CD14-positive monocyte (primary cell): Measurements from ENCODE around the gene CDC37L1. TPM values are rescaled to one million over a fixed set of nuclear protein-coding genes. Genes with fewer than 3 reads are reported as not detected.
A peak's percentile ranks its signal among the peaks of the same experiment; 100 is the strongest.

Experiments used
- DNase-seq, 3 donors: peaks; one replicate each; pipeline ENCODE4 v3.0.0-alpha.2; 2011 to 2022
- H2AFZ ChIP-seq: 2 replicates; pipeline ENCODE4 v1.6.0; 2012; ENCODE audit warnings: mild to moderate bottlenecking, low read depth, low read length, inconsistent platforms; ENCODE audit not compliant: insufficient read depth, poor library complexity, severe bottlenecking
- H3K27ac ChIP-seq, 2 donors: 1 replicate in 1 of 2; 2 replicates in 1 of 2; pipeline ENCODE4 v1.5.1; 2012 to 2013; ENCODE audit warnings: low read length in 2 of 2, control low read depth in 1 of 2, inconsistent platforms in 1 of 2, low read depth in 1 of 2, mild to moderate bottlenecking in 1 of 2
- H3K27me3 ChIP-seq, 2 donors: one replicate each; pipeline versions ENCODE4 v1.6.0 to v1.6.1; 2011 to 2013; ENCODE audit warnings: low read length in 2 of 2; ENCODE audit not compliant: control insufficient read depth in 2 of 2, insufficient read depth in 2 of 2
- H3K36me3 ChIP-seq, 2 donors: replicated peaks in 1 of 2; 1 replicate in 1 of 2; 2 replicates in 1 of 2; pipeline versions ENCODE4 v1.5.1 to v1.6.1; 2012 to 2013; ENCODE audit warnings: low read length in 2 of 2, control low read depth in 1 of 2, inconsistent platforms in 1 of 2, mild to moderate bottlenecking in 1 of 2; ENCODE audit not compliant: insufficient read depth in 2 of 2, control insufficient read depth in 1 of 2
- H3K4me1 ChIP-seq, 2 donors: 1 replicate in 1 of 2; 2 replicates in 1 of 2; pipeline versions ENCODE4 v1.5.1 to v1.6.1; 2012 to 2013; ENCODE audit warnings: low read length in 2 of 2, control low read depth in 1 of 2, inconsistent platforms in 1 of 2, mild to moderate bottlenecking in 1 of 2, moderate library complexity in 1 of 2; ENCODE audit not compliant: insufficient read depth in 2 of 2, control insufficient read depth in 1 of 2
- H3K4me2 ChIP-seq: replicated peaks from 2 replicates; pipeline ENCODE3; 2012; ENCODE audit warnings: low read length, moderate library complexity, mild to moderate bottlenecking; ENCODE audit not compliant: poor library complexity, severe bottlenecking; ENCODE audit errors: extremely low read depth
- H3K4me3 ChIP-seq, 3 experiments: fragments of 200-600 bp in 1 of 3; sonication (generic) in 1 of 3; replicated peaks in 1 of 3; 1 replicate in 2 of 3; 2 replicates in 1 of 3; pipeline ENCODE4 v1.5.1; 2011 to 2013; ENCODE audit warnings: low read length in 3 of 3, mild to moderate bottlenecking in 3 of 3, control low read depth in 2 of 3, low read depth in 2 of 3, inconsistent platforms in 1 of 3, moderate library complexity in 1 of 3
- H3K79me2 ChIP-seq: 2 replicates; pipeline ENCODE4 v1.6.0; 2012; ENCODE audit warnings: mild to moderate bottlenecking, control low read depth, inconsistent platforms, low read length, moderate library complexity; ENCODE audit not compliant: insufficient read depth
- H3K9ac ChIP-seq: 2 replicates; pipeline ENCODE4 v1.6.0; 2017; ENCODE audit warnings: low read length, mild to moderate bottlenecking; ENCODE audit not compliant: insufficient read depth, poor library complexity, severe bottlenecking
- H3K9me3 ChIP-seq, 2 donors: replicated peaks in 1 of 2; 1 replicate in 1 of 2; 2 replicates in 1 of 2; pipeline versions ENCODE4 v1.5.1 to v1.6.1; 2012 to 2013; ENCODE audit warnings: low read length in 2 of 2, control low read depth in 1 of 2; ENCODE audit not compliant: control insufficient read depth in 1 of 2, insufficient read depth in 1 of 2
- H4K20me1 ChIP-seq: 2 replicates; pipeline ENCODE4 v1.6.0; 2012; ENCODE audit warnings: mild to moderate bottlenecking, low read length, control low read depth, moderate library complexity; ENCODE audit not compliant: insufficient read depth
- H3K27ac Mint-ChIP-seq, 7 donors: one replicate each; pipeline ENCODE4 v1.8.0; 2020; ENCODE audit warnings: mild to moderate bottlenecking in 7 of 7, mixed read lengths in 7 of 7, moderate library complexity in 6 of 7, inconsistent platforms in 2 of 7
- H3K27me3 Mint-ChIP-seq, 3 donors: one replicate each; pipeline ENCODE4 v1.8.0; 2021 to 2022; ENCODE audit warnings: low read depth in 3 of 3, mild to moderate bottlenecking in 3 of 3, mixed read lengths in 3 of 3, moderate library complexity in 3 of 3, inconsistent platforms in 1 of 3
- H3K36me3 Mint-ChIP-seq, 2 donors: one replicate each; pipeline ENCODE4 v1.8.0; 2020; ENCODE audit warnings: mixed read lengths in 2 of 2, inconsistent platforms in 1 of 2, mild to moderate bottlenecking in 1 of 2
- H3K4me1 Mint-ChIP-seq: one replicate; pipeline ENCODE4 v1.8.0; 2020; ENCODE audit warnings: mild to moderate bottlenecking, mixed read lengths
- H3K4me3 Mint-ChIP-seq, 2 donors: one replicate each; pipeline ENCODE4 v1.8.0; 2020; ENCODE audit warnings: mild to moderate bottlenecking in 2 of 2, mixed read lengths in 2 of 2, moderate library complexity in 1 of 2
- H3K9me3 Mint-ChIP-seq, 7 donors: one replicate each; pipeline ENCODE4 v1.8.0; 2020 to 2022; ENCODE audit warnings: mixed read lengths in 7 of 7, mild to moderate bottlenecking in 6 of 7, moderate library complexity in 6 of 7, inconsistent platforms in 2 of 7
- CTCF ChIP-seq: fragments of 200-600 bp; IDR thresholded peaks from one replicate; pipeline ENCODE4 v1.8.0; 2022; ENCODE audit warnings: antibody characterized with exemption, mild to moderate bottlenecking
- WGBS: methylation state at CpG from one replicate; pipeline ENCODE4 v1.1.5; 2013; ENCODE audit warnings: missing lambda C conversion rate; ENCODE audit not compliant: insufficient coverage; 5-methylcytosine and 5-hydroxymethylcytosine counted together
- intact Hi-C, 2 donors: fragments of 100-400 bp; cut with micrococcal nuclease; formaldehyde crosslinking; loops; one replicate each; pipeline versions ENCODE4 v1.15.0 to v1.15.1; 2023
- polyA plus RNA-seq, 3 donors: library from polyadenylated mRNA; depleted of rRNA in 1 of 3; unstranded in 2 of 3; stranded (reverse) in 1 of 3; fragments of 300-500 nt in 2 of 3; fragments of >200 nt in 1 of 3; fragmentation: Illumina TruSeq in 2 of 3; gene quantifications; 1 replicate in 2 of 3; 2 replicates in 1 of 3; pipeline ENCODE4 v1.2.3, GENCODE V29; 2012 to 2021

Gene CDC37L1
- polyA plus RNA-seq, 3 donors = 2.8 to 4.4 (median 2.8) TPM

DNA sequence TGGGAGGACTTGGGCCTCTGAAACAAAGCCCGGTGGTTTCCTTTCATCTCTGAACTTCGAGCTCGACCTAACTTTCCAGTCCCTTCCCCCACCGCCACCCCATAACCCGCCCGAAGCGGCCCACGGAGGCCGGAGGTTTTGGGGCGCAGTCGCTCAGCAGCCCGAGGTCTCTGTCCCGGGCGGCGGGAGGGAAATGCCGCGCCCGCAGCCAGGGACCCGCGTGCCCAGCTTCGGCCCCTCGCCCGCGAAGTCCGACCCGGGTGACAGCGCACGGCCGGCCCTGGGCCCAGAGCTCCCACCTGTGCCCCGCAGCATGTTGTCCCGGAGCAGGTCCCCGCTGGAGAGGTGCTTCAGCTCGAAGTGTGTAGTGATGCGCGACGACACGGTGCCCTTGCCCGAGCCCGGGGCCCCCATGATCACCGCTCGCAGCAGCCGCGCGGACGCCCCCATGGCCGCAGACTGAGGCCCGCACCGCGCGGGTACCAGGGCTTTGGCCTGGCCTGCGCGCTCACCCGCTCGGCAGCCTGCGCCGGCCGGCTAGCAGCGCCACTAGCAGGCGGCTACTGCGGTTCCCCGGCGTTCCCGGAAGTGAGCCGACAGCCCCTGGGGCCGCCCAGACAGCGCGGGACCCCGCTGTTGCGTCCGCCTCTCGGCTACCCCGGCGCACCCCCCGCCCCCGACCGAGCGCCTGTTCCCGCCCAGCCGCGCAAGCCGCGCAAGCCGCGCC, 61.4 kb downstream of the CDC37L1 start, which contains the start of gene AK3:
Gene AK3, minus strand, starts transcription at position 565 of the 727 bp plus-strand sequence. Its CDS starts 115 bp downstream, at position 450.
- peak within 1 kb of the TSS; percentile 59 to 98 (median 89) for H3K4me3 ChIP-seq
- H3K79me2 ChIP-seq = peaks cover 30% of the 10 kb centered on the region
- H3K9me3 ChIP-seq = no peaks in the 10 kb centered on the region
- peaks cover 0 to 3% (median 0%) of the 10 kb centered on the region in 7 donors for H3K9me3 Mint-ChIP-seq
- H3K4me1 Mint-ChIP-seq = peaks cover 27% of the 10 kb centered on the region
- no peaks in the 10 kb centered on the region for H3K27me3 ChIP-seq
- peak within 1 kb of the TSS; percentile 74 for H3K9ac ChIP-seq
- WGBS = under 1% methylated on average over 73 of the region's 84 CpGs
- TF ChIP-seq CTCF = no peak
- peak within 1 kb of the TSS; percentile 99 for H3K4me3 Mint-ChIP-seq
- no peaks in the 10 kb centered on the region for H3K36me3 ChIP-seq
- H3K27ac Mint-ChIP-seq = peak within 1 kb of the TSS; percentile 63 to 91 (median 72)
- H3K4me2 ChIP-seq = peak within 1 kb of the TSS; percentile 99
- H3K36me3 Mint-ChIP-seq = no peaks in the 10 kb centered on the region
- H3K27me3 Mint-ChIP-seq = peaks cover 2 to 3% (median 2%) of the 10 kb centered on the region in 3 donors
- peak within 1 kb of the TSS; percentile 99 for H2AFZ ChIP-seq
- intact Hi-C loops = loop anchor here (5.0 to 10.0 kb wide), 3 partner anchors 54 to 252 kb away; partner anchors contain the start of genes CDC37L1 (in 1 of the 2) and RCL1 (in 1 of the 2)
- H3K27ac ChIP-seq = peak within 1 kb of the TSS in 1 of 2 donors; percentile 45
- H4K20me1 ChIP-seq = no peaks in the 10 kb centered on the region
- peak; percentile 51 to 65 (median 57) for DNase-seq
- peaks cover 16 to 27% of the 10 kb centered on the region in 2 donors for H3K4me1 ChIP-seq

DNA sequence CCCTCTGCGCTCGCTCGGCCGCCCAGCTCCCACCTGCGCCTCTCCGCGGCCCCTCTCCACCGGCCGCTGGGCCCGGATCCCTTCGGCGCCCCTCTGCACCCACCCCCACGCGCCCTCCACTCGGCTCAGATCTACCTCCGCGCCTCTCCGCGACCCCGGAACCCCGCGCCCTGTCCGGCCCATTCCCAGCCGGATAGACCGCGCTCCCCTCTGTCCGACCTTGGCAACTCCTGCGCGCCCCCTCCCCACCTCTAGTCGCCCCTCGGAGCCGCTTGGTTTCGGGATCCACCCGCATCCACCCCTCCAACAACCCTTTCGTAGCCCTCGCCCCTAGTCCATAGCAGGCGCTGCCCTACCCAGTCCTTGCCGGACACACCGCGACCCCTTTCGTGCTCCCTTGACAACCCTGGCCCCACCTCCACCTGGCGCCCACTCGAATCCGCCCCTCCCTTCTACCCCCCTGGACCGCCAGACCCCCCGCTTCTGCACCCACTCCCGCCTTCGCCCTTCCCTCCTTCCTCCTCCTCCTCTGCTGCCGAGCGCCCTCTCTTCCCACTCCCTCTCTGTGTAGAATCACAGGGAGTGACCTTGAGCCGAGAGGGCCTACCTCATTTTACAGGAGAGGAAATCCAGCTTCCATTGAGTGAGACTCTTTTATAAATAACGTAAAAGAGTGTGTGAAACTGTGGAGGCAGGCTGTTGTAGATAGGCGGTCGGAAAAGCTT, 62.2 kb downstream of the CDC37L1 start:
- peaks cover 2 to 3% (median 2%) of the 10 kb centered on the region in 3 donors for H3K27me3 Mint-ChIP-seq
- H3K36me3 ChIP-seq = no peaks in the 10 kb centered on the region
- peaks cover 27% of the 10 kb centered on the region for H3K4me1 Mint-ChIP-seq

More for the DNA sequence above, 62.2 kb downstream of the CDC37L1 start:
- Histone ChIP-seq H3K27me3 (no peaks in the 10 kb centered on the region), H4K20me1 (no peaks in the 10 kb centered on the region), H3K4me1 (peaks cover 16 to 27% of the 10 kb centered on the region in 2 donors), H2AFZ (peak overlapping the region; percentile 99), H3K27ac (peak overlapping the region in 1 of 2 donors; percentile 17), H3K9me3 (no peaks in the 10 kb centered on the region), H3K4me2 (peak overlapping the region; percentile 99), H3K9ac (peak overlapping the region; percentile 74), H3K4me3 (peak overlapping the region; percentile 59 to 98 (median 89)), H3K79me2 (peaks cover 30% of the 10 kb centered on the region)
- WGBS = 1% methylated on average over 50 of the region's 54 CpGs
- intact Hi-C loops = loop anchor here (5.0 to 10.0 kb wide), 3 partner anchors 53 to 251 kb away; partner anchors contain the start of genes CDC37L1 (in 1 of the 2) and RCL1 (in 1 of the 2)
- Mint-ChIP-seq H3K4me3 (peak overlapping the region; percentile 99), H3K27ac (peak overlapping the region in 3 of 7 donors; percentile 49 to 57 (median 54)), H3K9me3 (peaks cover 0 to 3% (median 0%) of the 10 kb centered on the region in 7 donors), H3K36me3 (no peaks in the 10 kb centered on the region)
- no peak for DNase-seq
- no peak for TF ChIP-seq CTCF
